ENCODE measurements around the gene MAPKBP1.

GRCh38 chr15:41773332-41773728 is 954 bp upstream of the MAPKBP1 start:
- TF ChIP-seq CTCF (IDR thresholded peaks at IDR 0.05 in 4 of 5, conservative IDR thresholded peaks at IDR 0.05 in 1 of 5), result no peak
- TF ChIP-seq POLR2A (IDR thresholded peaks at IDR 0.05), result no peak
